ENCODE measurements around the gene CORO2A. TPM values are rescaled to one million over a fixed set of nuclear protein-coding genes. Genes with fewer than 3 reads are reported as not detected.

CORO2A gene
- total RNA-seq, 1 donor from 2014 or later = 17.4 TPM

- DNase-seq (ENCODE audit: extremely low spot score in 2 of 2) = no peak
- no peaks in the 10 kb centered on the region for H3K36me3 ChIP-seq
- intact Hi-C loops (cut with DNase I) = no loop called here
- H3K27ac ChIP-seq = no peak overlapping the region
- no peak for TF ChIP-seq CTCF (IDR thresholded peaks at IDR 0.05)
- no peak for TF ChIP-seq POLR2AphosphoS5 (IDR thresholded peaks at IDR 0.05; ENCODE audit: insufficient read depth in 1 of 2, low read depth in 1 of 2)
- no peak for TF ChIP-seq POLR2A (IDR thresholded peaks at IDR 0.05)
- H3K9me3 ChIP-seq = no peaks in the 10 kb centered on the region
- H3K4me1 ChIP-seq = peaks cover 9% of the 10 kb centered on the region
- no peaks in the 10 kb centered on the region for H3K27me3 ChIP-seq
- H3K4me3 ChIP-seq = no peak overlapping the region
Observed at GRCh38 chr9:98173181-98173580, 19.3 kb downstream of the CORO2A start.

- Histone ChIP-seq H3K4me1 (peaks cover 9% of the 10 kb centered on the region), H3K27ac (no peak overlapping the region), H3K27me3 (no peaks in the 10 kb centered on the region), H3K36me3 (no peaks in the 10 kb centered on the region), H3K9me3 (no peaks in the 10 kb centered on the region), H3K4me3 (no peak overlapping the region)
- intact Hi-C loops (cut with DNase I) = no loop called here
- no peak for TF ChIP-seq CTCF (IDR thresholded peaks at IDR 0.05)
- no peak for TF ChIP-seq POLR2AphosphoS5 (IDR thresholded peaks at IDR 0.05; ENCODE audit: insufficient read depth in 1 of 2, low read depth in 1 of 2)
- TF ChIP-seq POLR2A (IDR thresholded peaks at IDR 0.05) = no peak
- DNase-seq (ENCODE audit: extremely low spot score in 2 of 2) = no peak
Observed at GRCh38 chr9:98172604-98173003, 19.8 kb downstream of the CORO2A start.

GRCh38 chr9:98171176-98171925, 21.1 kb downstream of the CORO2A start:
- Histone ChIP-seq H3K4me3 (no peak overlapping the region), H3K36me3 (no peaks in the 10 kb centered on the region), H3K9me3 (no peaks in the 10 kb centered on the region), H3K4me1 (peaks cover 9% of the 10 kb centered on the region), H3K27me3 (no peaks in the 10 kb centered on the region), H3K27ac (no peak overlapping the region)
- DNase-seq (ENCODE audit: extremely low spot score in 2 of 2) = no peak
- intact Hi-C loops (cut with DNase I) = no loop called here
- TF ChIP-seq CTCF (IDR thresholded peaks at IDR 0.05) = no peak
- no peak for TF ChIP-seq POLR2A (IDR thresholded peaks at IDR 0.05)
- TF ChIP-seq POLR2AphosphoS5 (IDR thresholded peaks at IDR 0.05; ENCODE audit: insufficient read depth in 1 of 2, low read depth in 1 of 2) = no peak

GRCh38 chr9:98168941-98169488, 23.4 kb downstream of the CORO2A start:
- no peak overlapping the region for H3K27ac ChIP-seq
- intact Hi-C loops (cut with DNase I) = no loop called here
- no peak for TF ChIP-seq POLR2A (IDR thresholded peaks at IDR 0.05)
- TF ChIP-seq CTCF (IDR thresholded peaks at IDR 0.05) = no peak
- TF ChIP-seq POLR2AphosphoS5 (IDR thresholded peaks at IDR 0.05; ENCODE audit: insufficient read depth in 1 of 2, low read depth in 1 of 2) = no peak
- H3K9me3 ChIP-seq = no peaks in the 10 kb centered on the region
- peaks cover 9% of the 10 kb centered on the region for H3K4me1 ChIP-seq
- no peak overlapping the region for H3K4me3 ChIP-seq
- H3K27me3 ChIP-seq = no peaks in the 10 kb centered on the region
- no peaks in the 10 kb centered on the region for H3K36me3 ChIP-seq
- DNase-seq (ENCODE audit: extremely low spot score in 2 of 2) = no peak

GRCh38 chr9:98168153-98168780, 24.2 kb downstream of the CORO2A start:
- H3K4me3 ChIP-seq = no peak overlapping the region
- H3K4me1 ChIP-seq = peaks cover 9% of the 10 kb centered on the region
- no peak overlapping the region for H3K27ac ChIP-seq
- TF ChIP-seq CTCF (IDR thresholded peaks at IDR 0.05) (no peak), POLR2AphosphoS5 (IDR thresholded peaks at IDR 0.05; ENCODE audit: insufficient read depth in 1 of 2, low read depth in 1 of 2) (no peak), POLR2A (IDR thresholded peaks at IDR 0.05) (no peak)
- intact Hi-C loops (cut with DNase I) = no loop called here
- DNase-seq (ENCODE audit: extremely low spot score in 2 of 2) = no peak
- no peaks in the 10 kb centered on the region for H3K36me3 ChIP-seq
- no peaks in the 10 kb centered on the region for H3K9me3 ChIP-seq
- no peaks in the 10 kb centered on the region for H3K27me3 ChIP-seq

Measured in vagina (tissue), 2 donors.